Activated naive CD4-positive, alpha-beta T cell treated with anti-CD3 and anti-CD28 coated beads, Interleukin-2, amount 50 U/mL, for 72 hours (primary cell): ENCODE results near the gene CLEC2D. TPM values are rescaled to one million over a fixed set of nuclear protein-coding genes. Genes with fewer than 3 reads are reported as not detected.

ENCODE experiments used
- total RNA-seq, 2 donors: library from RNA; stranded (reverse); gene quantifications; one replicate each; pipeline ENCODE4 v1.2.3, GENCODE V29; 2022

CLEC2D gene
- total RNA-seq, 2 donors from 2014 or later, result 182 to 270 TPM

Other genes with a start within 250 kb of the CLEC2D start
- under 1 TPM in 1 of 2 donors, not detected in 1; 0.46 TPM for gene KLRB1, start 61.8 kb upstream of the CLEC2D start, total RNA-seq
- gene CLECL1, start 63.4 kb downstream of the CLEC2D start, total RNA-seq, result 1 to 10 TPM; 3.0 to 7.6 TPM
- gene CD69, start 91.2 kb downstream of the CLEC2D start, total RNA-seq, result 10 to 100 TPM; 72.7 to 91.1 TPM
- under 1 TPM in 1 of 2 donors, not detected in 1; 0.45 TPM for gene KLRF1, start 157.8 kb downstream of the CLEC2D start, total RNA-seq
- 10 to 100 TPM; 15.0 to 42.0 TPM for gene CLEC2B, start 199.6 kb downstream of the CLEC2D start, total RNA-seq
- gene KLRF2, start 211.8 kb downstream of the CLEC2D start, total RNA-seq, result not detected